ENCODE results near the gene HMGN3. TPM values are rescaled to one million over a fixed set of nuclear protein-coding genes. Genes with fewer than 3 reads are reported as not detected.

HMGN3 gene
- total RNA-seq, 1 experiment from 2014 or later, result 151 TPM

- DNase-seq (ENCODE audit: low spot score), result no peak
- ChIA-PET POLR2A (no interaction called here), CTCF (no interaction called here)
- no peak for ATAC-seq
- H3K36me3 Mint-ChIP-seq, result peaks cover 5% of the 10 kb centered on the region; the same call in 1 of the 2 replicates
- no peak overlapping the region for H3K4me3 Mint-ChIP-seq
- peaks cover 22% of the 10 kb centered on the region for H3K4me1 Mint-ChIP-seq
- H3K9me3 Mint-ChIP-seq, result peaks cover 9% of the 10 kb centered on the region
- H3K27ac Mint-ChIP-seq, result no peak overlapping the region
- TF ChIP-seq, protein P1, sequence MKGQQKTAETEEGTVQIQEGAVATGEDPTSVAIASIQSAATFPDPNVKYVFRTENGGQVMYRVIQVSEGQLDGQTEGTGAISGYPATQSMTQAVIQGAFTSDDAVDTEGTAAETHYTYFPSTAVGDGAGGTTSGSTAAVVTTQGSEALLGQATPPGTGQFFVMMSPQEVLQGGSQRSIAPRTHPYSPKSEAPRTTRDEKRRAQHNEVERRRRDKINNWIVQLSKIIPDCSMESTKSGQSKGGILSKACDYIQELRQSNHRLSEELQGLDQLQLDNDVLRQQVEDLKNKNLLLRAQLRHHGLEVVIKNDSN (CRISPR knock-in tag; IDR thresholded peaks at IDR 0.05), result no peak
- no peak for TF ChIP-seq SOX15 (CRISPR knock-in tag; IDR thresholded peaks at IDR 0.05)
- no peak for TF ChIP-seq ZNF671 (CRISPR knock-in tag; IDR thresholded peaks at IDR 0.05)
- no peak for TF ChIP-seq JAZF1 (CRISPR knock-in tag; IDR thresholded peaks at IDR 0.05)
- TF ChIP-seq, protein P2, sequence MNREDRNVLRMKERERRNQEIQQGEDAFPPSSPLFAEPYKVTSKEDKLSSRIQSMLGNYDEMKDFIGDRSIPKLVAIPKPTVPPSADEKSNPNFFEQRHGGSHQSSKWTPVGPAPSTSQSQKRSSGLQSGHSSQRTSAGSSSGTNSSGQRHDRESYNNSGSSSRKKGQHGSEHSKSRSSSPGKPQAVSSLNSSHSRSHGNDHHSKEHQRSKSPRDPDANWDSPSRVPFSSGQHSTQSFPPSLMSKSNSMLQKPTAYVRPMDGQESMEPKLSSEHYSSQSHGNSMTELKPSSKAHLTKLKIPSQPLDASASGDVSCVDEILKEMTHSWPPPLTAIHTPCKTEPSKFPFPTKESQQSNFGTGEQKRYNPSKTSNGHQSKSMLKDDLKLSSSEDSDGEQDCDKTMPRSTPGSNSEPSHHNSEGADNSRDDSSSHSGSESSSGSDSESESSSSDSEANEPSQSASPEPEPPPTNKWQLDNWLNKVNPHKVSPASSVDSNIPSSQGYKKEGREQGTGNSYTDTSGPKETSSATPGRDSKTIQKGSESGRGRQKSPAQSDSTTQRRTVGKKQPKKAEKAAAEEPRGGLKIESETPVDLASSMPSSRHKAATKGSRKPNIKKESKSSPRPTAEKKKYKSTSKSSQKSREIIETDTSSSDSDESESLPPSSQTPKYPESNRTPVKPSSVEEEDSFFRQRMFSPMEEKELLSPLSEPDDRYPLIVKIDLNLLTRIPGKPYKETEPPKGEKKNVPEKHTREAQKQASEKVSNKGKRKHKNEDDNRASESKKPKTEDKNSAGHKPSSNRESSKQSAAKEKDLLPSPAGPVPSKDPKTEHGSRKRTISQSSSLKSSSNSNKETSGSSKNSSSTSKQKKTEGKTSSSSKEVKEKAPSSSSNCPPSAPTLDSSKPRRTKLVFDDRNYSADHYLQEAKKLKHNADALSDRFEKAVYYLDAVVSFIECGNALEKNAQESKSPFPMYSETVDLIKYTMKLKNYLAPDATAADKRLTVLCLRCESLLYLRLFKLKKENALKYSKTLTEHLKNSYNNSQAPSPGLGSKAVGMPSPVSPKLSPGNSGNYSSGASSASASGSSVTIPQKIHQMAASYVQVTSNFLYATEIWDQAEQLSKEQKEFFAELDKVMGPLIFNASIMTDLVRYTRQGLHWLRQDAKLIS (CRISPR knock-in tag; IDR thresholded peaks at IDR 0.05; ENCODE audit: borderline replicate concordance), result no peak
- TF ChIP-seq ZBTB21 (CRISPR knock-in tag; IDR thresholded peaks at IDR 0.05; ENCODE audit: borderline replicate concordance), result no peak
- TF ChIP-seq RORB (CRISPR knock-in tag; IDR thresholded peaks at IDR 0.05), result no peak
- no peaks in the 10 kb centered on the region for H3K27me3 Mint-ChIP-seq (ENCODE audit: low read depth)
Observed at GRCh38 chr6:79173378-79173777, 61.1 kb downstream of the HMGN3 start.

- CTCF ChIA-PET, result no interaction called here
- H3K27me3 Mint-ChIP-seq (ENCODE audit: low read depth), result no peaks in the 10 kb centered on the region
- POLR2A ChIA-PET, result no interaction called here
- H3K4me1 Mint-ChIP-seq, result peaks cover 22% of the 10 kb centered on the region
- H3K27ac Mint-ChIP-seq, result no peak overlapping the region
- no peaks in the 10 kb centered on the region for H3K36me3 Mint-ChIP-seq
- H3K9me3 Mint-ChIP-seq, result peaks cover 3% of the 10 kb centered on the region
- no peak overlapping the region for H3K4me3 Mint-ChIP-seq
- ATAC-seq, result peak; percentile 72
- no peak for DNase-seq (ENCODE audit: low spot score)
- TF ChIP-seq NFE2L1 (CRISPR knock-in tag; IDR thresholded peaks at IDR 0.05), result no peak
- TF ChIP-seq TEAD1 (CRISPR knock-in tag; IDR thresholded peaks at IDR 0.05), result no peak
- TF ChIP-seq ATF6 (CRISPR knock-in tag; IDR thresholded peaks at IDR 0.05), result no peak
- no peak for TF ChIP-seq ATF2 (CRISPR knock-in tag; IDR thresholded peaks at IDR 0.05; ENCODE audit: borderline replicate concordance, low read depth)
- TF ChIP-seq CBFB (CRISPR knock-in tag; IDR thresholded peaks at IDR 0.05; ENCODE audit: low read depth), result no peak
- TF ChIP-seq, protein P3, sequence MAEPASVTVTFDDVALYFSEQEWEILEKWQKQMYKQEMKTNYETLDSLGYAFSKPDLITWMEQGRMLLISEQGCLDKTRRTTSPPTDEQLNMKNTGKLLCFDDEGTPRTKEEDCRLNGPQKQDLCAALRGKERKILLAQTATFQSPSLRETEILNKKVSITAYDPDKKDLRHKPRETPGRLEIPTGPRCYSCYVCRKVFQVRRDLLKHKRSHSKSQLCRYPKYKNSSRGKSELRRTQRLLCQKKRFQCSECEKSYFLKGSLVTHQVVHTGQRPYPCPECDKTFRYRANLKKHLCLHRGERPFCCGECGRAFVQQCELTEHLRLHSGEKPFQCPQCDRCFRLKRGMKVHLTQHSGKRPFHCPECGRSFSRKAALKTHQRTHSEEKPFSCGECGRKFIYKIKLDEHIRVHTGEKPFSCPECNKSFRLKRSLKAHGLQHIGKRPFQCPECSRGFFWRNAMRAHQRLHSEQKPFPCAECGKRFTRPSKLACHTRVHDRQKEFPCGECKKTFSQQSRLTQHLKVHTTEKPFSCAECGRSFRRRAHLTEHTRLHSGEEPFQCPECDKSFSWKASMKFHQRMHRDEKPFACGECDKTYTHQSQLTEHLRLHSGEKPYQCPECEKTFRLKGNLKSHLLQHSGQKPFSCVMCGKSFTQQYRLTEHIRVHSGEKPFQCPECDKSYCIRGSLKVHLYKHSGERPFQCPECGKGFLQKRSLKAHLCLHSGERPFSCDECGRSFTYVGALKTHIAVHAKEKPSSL (CRISPR knock-in tag; conservative IDR thresholded peaks at IDR 0.05), result no peak
- TF ChIP-seq ZMAT4 (CRISPR knock-in tag; IDR thresholded peaks at IDR 0.05), result no peak
- no peak for TF ChIP-seq RORB (CRISPR knock-in tag; IDR thresholded peaks at IDR 0.05)
- no peak for TF ChIP-seq SMAD4 (CRISPR knock-in tag; IDR thresholded peaks at IDR 0.05)
- TF ChIP-seq AR (CRISPR knock-in tag; IDR thresholded peaks at IDR 0.05), result no peak
- no peak for TF ChIP-seq ATF3 (CRISPR knock-in tag; conservative IDR thresholded peaks at IDR 0.05)
- TF ChIP-seq, protein P4, sequence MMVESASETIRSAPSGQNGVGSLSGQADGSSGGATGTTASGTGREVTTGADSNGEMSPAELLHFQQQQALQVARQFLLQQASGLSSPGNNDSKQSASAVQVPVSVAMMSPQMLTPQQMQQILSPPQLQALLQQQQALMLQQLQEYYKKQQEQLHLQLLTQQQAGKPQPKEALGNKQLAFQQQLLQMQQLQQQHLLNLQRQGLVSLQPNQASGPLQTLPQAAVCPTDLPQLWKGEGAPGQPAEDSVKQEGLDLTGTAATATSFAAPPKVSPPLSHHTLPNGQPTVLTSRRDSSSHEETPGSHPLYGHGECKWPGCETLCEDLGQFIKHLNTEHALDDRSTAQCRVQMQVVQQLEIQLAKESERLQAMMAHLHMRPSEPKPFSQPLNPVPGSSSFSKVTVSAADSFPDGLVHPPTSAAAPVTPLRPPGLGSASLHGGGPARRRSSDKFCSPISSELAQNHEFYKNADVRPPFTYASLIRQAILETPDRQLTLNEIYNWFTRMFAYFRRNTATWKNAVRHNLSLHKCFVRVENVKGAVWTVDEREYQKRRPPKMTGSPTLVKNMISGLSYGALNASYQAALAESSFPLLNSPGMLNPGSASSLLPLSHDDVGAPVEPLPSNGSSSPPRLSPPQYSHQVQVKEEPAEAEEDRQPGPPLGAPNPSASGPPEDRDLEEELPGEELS (CRISPR knock-in tag; IDR thresholded peaks at IDR 0.05), result no peak
- no peak for TF ChIP-seq CREB1 (CRISPR knock-in tag; IDR thresholded peaks at IDR 0.05)
- TF ChIP-seq ZNF671 (CRISPR knock-in tag; IDR thresholded peaks at IDR 0.05), result no peak
- no peak for TF ChIP-seq ZNF121 (CRISPR knock-in tag; IDR thresholded peaks at IDR 0.05)
- no peak for TF ChIP-seq SOX15 (CRISPR knock-in tag; IDR thresholded peaks at IDR 0.05)
Observed at GRCh38 chr6:79170959-79171358, 63.5 kb downstream of the HMGN3 start.
